Fibroblast of pulmonary artery (primary cell): ENCODE data around the gene RBMS2.
"Not testable (repeated sequence)": the region's sequence is repeated elsewhere in the genome, so short reads cannot be mapped to it uniquely, and the experiment has no call there.

ENCODE experiments used
- DNase-seq: peaks from one replicate; pipeline ENCODE4 v3.0.0-alpha.2; 2010; ENCODE audit warnings: low read depth
- H3K4me3 ChIP-seq: replicated peaks from 2 replicates; pipeline ENCODE4 v1.5.1; 2011; ENCODE audit warnings: low read depth, mild to moderate bottlenecking, control low read depth, low read length, moderate library complexity
- TF ChIP-seq, protein P1 (sequence below): IDR thresholded peaks from 2 replicates; pipeline ENCODE4 v1.5.1; 2011; ENCODE audit warnings: mild to moderate bottlenecking, control low read depth, low read length, inconsistent platforms; ENCODE audit errors: missing control alignments

Gene RBMS2

DNA sequence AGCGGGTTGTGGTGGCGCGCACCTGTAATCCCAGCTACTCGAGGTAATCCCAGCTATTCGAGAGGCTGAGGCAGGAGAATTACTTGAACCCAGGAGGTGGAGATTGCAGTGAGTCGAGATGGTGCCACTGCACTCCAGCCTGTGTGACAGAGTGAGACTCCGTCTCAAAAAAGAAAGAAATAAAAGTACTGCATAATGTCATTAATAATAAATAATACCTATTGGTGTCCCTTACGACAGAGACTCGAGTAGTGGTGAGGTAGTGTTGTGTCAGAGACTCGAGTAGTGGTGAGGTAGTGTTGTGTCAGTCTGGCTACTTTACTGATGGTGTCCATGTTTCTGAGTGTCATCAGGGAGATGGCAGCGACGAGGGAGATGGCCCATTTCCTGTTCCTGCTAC is 34.9 kb upstream of the RBMS2 start:
- no peak overlapping the region for H3K4me3 ChIP-seq
- TF ChIP-seq, protein P1, sequence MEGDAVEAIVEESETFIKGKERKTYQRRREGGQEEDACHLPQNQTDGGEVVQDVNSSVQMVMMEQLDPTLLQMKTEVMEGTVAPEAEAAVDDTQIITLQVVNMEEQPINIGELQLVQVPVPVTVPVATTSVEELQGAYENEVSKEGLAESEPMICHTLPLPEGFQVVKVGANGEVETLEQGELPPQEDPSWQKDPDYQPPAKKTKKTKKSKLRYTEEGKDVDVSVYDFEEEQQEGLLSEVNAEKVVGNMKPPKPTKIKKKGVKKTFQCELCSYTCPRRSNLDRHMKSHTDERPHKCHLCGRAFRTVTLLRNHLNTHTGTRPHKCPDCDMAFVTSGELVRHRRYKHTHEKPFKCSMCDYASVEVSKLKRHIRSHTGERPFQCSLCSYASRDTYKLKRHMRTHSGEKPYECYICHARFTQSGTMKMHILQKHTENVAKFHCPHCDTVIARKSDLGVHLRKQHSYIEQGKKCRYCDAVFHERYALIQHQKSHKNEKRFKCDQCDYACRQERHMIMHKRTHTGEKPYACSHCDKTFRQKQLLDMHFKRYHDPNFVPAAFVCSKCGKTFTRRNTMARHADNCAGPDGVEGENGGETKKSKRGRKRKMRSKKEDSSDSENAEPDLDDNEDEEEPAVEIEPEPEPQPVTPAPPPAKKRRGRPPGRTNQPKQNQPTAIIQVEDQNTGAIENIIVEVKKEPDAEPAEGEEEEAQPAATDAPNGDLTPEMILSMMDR: no peak
- DNase-seq: no peak

DNA sequence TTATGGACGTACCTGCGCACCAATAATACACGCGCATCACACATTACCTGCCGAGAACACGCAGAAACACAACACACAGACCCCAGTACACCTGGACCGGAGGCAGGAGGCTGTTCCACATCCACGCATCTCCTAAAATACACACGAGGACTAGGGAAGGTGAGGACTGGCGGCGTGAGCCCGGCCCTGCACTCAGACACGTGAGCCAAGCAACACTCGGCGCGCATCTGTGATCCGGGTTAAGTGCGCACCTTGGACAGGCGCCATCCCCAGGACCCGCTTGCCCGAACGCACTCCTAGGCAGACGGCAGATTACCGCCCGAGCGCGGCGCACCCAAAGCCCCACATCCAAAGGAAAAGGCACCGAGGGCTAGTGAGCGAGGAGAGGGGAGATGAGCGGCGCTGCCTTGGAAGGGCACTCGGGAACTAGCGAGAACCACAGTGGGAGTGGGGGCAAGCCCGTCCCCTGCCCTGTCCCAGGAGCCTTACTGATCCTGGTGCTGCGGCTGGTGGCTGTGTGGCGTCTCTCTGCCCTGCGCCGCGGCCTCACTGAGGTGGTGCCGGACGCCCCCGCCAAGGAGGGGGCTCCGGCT is 34.1 kb upstream of the RBMS2 start:
- peak overlapping the region; percentile 47 for H3K4me3 ChIP-seq
- TF ChIP-seq, protein P1: no peak
- DNase-seq: peak; percentile 6

DNA sequence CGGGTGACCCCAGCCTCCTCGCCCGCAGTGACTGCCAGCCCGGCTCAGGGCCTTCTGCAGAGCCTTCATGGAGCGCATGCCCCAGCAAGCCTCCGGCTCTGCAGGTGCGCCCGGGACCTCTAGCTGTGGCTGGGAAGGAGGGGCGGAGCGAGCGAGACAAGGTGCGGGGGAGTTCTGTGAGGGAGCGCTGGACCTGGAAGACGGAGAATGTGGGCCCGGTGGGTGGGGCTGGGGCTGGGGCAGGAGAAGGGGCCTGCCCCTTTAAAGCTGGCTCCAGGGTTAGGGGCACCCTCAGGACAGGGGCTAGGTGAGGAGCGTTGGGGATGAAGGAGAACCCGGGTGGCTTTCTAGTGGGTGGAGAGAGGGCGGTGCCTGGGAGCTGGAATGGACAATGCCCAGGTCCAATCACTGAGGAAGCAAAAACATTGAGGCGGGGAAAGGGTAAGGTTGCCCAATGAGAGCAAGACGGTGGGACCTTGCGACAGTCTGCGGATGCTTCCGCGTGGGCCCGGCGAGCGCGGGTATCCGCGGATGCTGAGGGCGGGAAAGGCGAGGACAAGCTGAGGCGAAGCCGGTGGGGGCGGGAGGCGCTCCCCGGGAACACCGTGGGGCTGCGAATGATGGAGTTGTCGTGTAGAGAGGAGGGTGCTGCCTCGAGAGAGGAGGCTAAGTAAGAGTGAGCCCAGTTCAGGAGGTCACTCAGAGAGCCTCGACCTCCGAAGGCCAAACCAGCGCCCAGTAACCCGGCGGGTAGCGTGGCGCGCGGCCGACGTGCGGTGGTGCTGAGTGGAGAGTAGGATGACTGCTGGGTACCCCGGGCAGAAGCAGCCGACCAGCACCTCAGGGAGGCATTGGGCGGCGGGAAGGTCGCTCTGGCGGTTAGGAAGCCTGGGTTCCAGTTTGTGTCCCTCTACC is 33.3 kb upstream of the RBMS2 start, which contains the start of gene GLS2:
TSS of gene GLS2 (minus strand) at position 121 of the 915 bp plus-strand sequence. CDS start at position 78, 43 bp downstream.
- DNase-seq: peak; percentile 79
- H3K4me3 ChIP-seq: peak within 1 kb of the TSS; percentile 47
- TF ChIP-seq, protein P1: no peak

DNA sequence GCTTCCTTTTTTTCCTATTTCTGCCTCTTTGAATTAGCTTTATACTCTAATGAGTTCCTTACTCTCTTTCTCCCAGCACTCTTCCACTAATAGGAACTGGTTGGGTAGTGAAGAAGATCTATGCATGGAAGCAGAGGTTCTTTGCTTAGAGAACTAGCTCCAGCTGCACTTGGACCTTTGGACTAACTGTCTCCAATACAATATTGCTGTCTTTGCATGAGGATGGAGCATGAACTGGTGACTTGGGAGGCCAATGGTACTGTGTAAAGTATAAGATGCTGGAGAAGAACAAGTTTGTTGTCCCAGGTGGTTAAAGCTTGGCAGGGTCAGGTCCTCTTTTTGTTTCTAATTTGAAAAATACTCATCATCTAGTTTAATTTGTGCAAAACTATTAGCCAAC is 31.3 kb upstream of the RBMS2 start:
- H3K4me3 ChIP-seq: no peak overlapping the region
- TF ChIP-seq, protein P1: no peak
- DNase-seq: no peak

DNA sequence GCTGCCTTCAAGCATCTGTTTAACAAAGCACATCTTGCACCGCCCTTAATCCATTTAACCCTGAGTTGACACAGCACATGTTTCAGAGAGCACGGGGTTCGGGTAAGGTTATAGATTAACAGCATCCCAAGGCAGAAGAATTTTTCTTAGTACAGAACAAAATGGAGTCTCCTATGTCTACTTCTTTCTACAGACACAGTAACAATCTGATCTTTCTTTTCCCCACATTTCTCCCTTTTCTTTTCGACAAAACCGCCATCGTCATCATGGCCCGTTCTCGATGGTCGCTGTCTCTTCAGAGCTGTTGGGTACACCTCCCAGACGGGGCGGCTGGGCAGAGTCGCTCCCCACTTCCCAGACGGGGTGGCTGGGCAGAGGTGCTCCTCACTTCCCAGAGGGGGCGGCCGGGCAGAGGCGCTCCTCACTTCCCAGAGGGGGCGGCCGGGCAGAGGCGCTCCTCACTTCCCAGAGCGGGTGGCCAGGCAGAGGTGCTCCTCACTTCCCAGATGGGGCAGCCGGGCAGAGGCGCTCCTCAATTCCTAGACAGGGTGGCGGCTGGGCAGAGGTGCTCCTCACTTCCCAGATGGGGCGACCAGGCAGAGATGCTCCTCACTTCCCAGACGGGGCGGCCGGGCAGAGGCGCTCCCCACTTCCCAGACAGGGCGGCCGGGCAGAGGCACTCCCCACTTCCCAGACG is 28.1 kb upstream of the RBMS2 start:
- H3K4me3 ChIP-seq, DNase-seq: not testable (repeated sequence)

DNA sequence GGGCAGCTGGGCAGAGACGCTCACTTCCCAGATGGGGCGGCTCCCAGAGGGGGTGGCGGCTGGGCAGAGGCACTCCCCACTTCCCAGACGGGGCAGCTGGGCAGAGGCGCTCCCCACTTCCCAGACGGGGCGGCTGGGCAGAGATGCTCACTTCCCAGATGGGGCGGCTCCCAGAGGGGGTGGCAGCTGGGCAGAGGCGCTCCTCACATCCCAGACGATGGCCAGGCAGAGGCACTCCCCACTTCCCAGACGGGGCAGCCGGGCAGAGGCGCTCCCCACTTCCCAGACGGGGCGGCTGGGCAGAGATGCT is 27.6 kb upstream of the RBMS2 start:
- H3K4me3 ChIP-seq: not testable (repeated sequence)

DNA sequence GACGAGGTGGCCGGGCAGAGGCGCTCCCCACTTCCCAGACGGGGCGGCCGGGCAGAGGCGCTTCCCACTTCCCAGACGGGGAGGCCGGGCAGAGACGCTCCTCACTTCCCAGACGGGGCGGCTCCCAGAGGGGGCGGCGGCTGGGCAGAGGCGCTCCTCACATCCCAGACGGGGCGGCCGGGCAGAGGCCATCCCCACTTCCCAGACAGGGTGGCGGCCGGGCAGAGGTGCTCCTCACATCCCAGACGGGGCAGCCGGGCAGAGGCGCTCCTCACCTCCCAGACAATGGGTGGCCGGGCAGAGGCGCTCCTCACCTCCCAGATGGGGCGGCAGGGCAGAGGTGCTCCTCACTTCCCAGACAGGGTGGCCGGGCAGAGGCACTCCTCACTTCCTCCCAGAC is 27.1 kb upstream of the RBMS2 start:
- not testable (repeated sequence) for DNase-seq, H3K4me3 ChIP-seq

More for the DNA sequence above, 27.6 kb upstream of the RBMS2 start:
- not testable (repeated sequence) for DNase-seq

DNA sequence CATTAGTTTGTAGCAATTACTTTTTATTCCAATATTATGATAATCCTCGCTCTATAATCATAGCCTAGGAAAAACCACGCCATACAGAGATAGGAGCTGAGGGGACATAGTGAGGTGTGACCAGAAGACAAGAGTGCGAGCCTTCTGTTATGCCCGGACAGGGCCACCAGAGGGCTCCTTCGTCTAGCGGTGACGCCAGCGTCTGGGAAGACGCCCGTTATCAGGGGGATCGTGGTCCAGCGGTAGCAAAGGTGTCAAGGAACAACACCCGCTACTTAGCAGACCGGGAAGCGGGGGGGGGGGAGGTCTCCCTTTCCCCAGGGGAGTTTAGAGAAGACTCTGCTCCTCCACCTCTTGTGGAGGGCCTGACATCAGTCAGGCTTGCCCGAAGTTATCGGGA is 24.9 kb upstream of the RBMS2 start:
- TF ChIP-seq, protein P1: peak; percentile 38
- not testable (repeated sequence) for H3K4me3 ChIP-seq
- peak; percentile 21 for DNase-seq

DNA sequence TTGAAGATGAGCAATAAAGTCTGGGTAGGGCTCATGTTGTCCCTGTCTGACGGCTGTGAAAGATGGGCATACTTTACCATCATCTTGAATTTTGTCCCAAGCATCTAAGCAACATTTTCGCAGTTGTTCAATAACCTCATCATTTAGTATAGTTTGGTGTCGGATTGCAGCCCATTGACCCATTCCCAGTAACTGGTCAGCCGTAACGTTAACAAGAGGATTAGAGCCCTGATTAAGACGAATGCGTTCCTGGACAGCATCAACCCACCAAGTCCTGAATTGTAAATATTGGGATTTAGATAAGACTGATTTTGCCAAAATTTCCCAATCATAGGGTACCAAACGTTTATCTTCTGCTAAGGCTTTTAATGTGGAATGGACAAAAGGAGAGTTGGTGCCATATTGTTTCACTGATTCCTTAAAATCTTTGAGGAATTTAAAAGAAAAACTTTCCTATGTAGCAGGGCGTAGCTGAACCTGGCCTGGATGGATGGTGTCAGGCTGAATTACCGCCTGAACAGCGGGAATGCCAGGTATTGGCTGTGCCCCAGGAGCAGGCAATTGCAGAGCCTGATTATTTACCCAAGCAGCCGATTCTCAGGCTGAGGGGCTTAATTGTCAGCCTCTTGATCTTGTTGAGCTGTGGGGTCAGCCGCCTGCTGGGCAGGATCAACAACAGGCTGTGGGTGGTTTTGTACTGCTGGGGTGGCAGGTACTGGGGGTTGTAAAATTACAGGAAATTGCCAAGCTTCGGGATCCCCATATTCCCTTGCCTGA is 23.3 kb upstream of the RBMS2 start:
- not testable (repeated sequence) for DNase-seq, H3K4me3 ChIP-seq

DNA sequence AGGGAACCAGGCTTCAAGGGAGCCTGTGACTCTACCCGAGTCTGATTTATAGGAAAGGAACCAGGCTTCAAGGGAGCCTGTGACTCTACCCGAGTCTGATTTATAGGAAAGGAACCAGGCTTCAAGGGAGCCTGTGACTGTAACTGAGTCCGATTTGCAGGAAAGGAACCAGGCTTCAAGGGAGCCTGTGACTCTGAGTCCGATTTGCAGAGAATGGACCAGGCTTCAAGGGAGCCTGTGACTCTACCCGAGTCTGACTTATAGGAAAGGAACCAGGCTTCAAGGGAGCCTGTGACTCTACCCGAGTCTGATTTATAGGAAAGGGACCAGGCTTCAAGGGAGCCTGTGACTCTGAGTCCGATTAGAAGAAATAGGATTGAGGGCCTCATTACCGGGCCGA is 22.2 kb upstream of the RBMS2 start:
- DNase-seq, H3K4me3 ChIP-seq: not testable (repeated sequence)

DNA sequence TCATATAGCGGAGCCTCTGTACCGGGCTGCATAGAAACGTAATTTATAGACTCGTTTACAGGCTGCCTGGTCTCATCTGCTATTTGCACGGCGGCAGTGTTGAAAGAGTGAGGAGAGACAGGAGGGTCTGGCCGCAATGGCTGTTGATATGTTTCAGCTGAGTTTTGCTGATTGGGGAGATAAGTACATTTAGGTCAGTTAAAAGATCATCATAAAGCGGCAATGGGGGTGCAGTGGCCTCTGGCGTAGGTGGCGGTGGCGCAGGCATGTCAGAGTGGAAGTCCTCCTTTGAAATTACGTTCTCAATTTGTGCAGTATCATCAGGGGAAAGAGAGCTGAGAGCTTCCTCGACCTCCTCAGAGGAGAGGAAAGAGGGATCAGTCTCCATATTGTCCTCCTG is 21.7 kb upstream of the RBMS2 start:
- H3K4me3 ChIP-seq, DNase-seq: not testable (repeated sequence)
